Kidney (tissue), 14 donors: ENCODE measurements around the gene SRD5A1. TPM values are rescaled to one million over a fixed set of nuclear protein-coding genes. Genes with fewer than 3 reads are reported as not detected.

Source experiments
- DNase-seq, 5 donors: peaks; one replicate each; pipeline ENCODE4 v3.0.0-alpha.2; 2013 to 2020
- FAIRE-seq: peaks from 2 replicates; lab custom pipeline; 2012; peaks lifted over from hg19 to GRCh38; lab: Jason Lieb, UNC
- H3K27ac ChIP-seq, 2 donors: one replicate each; pipeline ENCODE4 v1.7.0; 2013; ENCODE audit warnings: low read depth in 2 of 2, low read length in 2 of 2, inconsistent platforms in 1 of 2
- H3K27me3 ChIP-seq: one replicate; pipeline ENCODE4 v1.7.1; 2013; ENCODE audit warnings: low read length, inconsistent platforms; ENCODE audit not compliant: control insufficient read depth, insufficient read depth
- H3K36me3 ChIP-seq, 3 donors: one replicate each; pipeline versions ENCODE4 v1.7.0 to v1.7.1; 2013; ENCODE audit warnings: low read length in 3 of 3, control low read depth in 1 of 3, inconsistent platforms in 1 of 3; ENCODE audit not compliant: insufficient read depth in 3 of 3, control insufficient read depth in 2 of 3
- H3K4me1 ChIP-seq, 3 donors: one replicate each; pipeline versions ENCODE4 v1.7.0 to v1.7.1; 2013; ENCODE audit warnings: low read length in 3 of 3, inconsistent platforms in 1 of 3, low read depth in 1 of 3; ENCODE audit not compliant: control insufficient read depth in 2 of 3, insufficient read depth in 2 of 3
- H3K4me3 ChIP-seq, 3 donors: one replicate each; pipeline versions ENCODE4 v1.7.0 to v1.8.1; 2013; ENCODE audit warnings: low read length in 3 of 3, control low read depth in 1 of 3, inconsistent platforms in 1 of 3
- H3K9ac ChIP-seq, 3 donors: one replicate each; pipeline versions ENCODE4 v1.7.0 to v1.7.1; 2013; ENCODE audit warnings: low read length in 3 of 3, control low read depth in 1 of 3, inconsistent platforms in 1 of 3
- H3K9me3 ChIP-seq, 3 donors: one replicate each; pipeline versions ENCODE4 v1.7.0 to v1.7.1; 2013; ENCODE audit warnings: low read length in 3 of 3, control low read depth in 1 of 3, inconsistent platforms in 1 of 3; ENCODE audit not compliant: control insufficient read depth in 2 of 3, insufficient read depth in 1 of 3
- CTCF ChIP-seq: IDR thresholded peaks from 3 replicates; pipeline ENCODE4 v1.5.1; 2012; ENCODE audit warnings: mild to moderate bottlenecking, moderate library complexity, borderline replicate concordance; ENCODE audit not compliant: insufficient read depth; ENCODE audit errors: extremely low read depth
- intact Hi-C: fragments of 100-400 bp; cut with DNase I; formaldehyde crosslinking; loops from one replicate; pipeline ENCODE4 v1.11.1; 2022
- polyA plus RNA-seq: library from polyadenylated mRNA; stranded (reverse); fragments of 350-450 nt; fragmentation: Illumina TruSeq; extraction: RNeasy Lipid Tissue Mini Kit (QIAGEN cat#74804); gene quantifications from one replicate; pipeline ENCODE4 v1.2.3, GENCODE V29; 2014; ENCODE audit warnings: low read depth, low replicate concordance; ENCODE audit not compliant: insufficient read depth
- total RNA-seq: library from RNA; stranded (reverse); fragmentation: NEBNext Ultra II Directional; extraction: Animal tissue kit (Norgen Biotek cat#: 25700); gene quantifications from one replicate; pipeline ENCODE4 v1.2.1, GENCODE V29; 2021
- donor health status: control.
- donor health status: control.
- donor health status: control.
- donor health status: control.
- donor health status: control.
- donor health status: DM: yes; HTN: yes; CAD: no.
- donor health status: Normal renal cell carcinoma (clear cell type).

SRD5A1 gene
- total and polyA plus RNA-seq, 2 donors from 2014 or later = 6.5 to 13.1 TPM

- no peak for FAIRE-seq
- Histone ChIP-seq H3K27me3 (no peaks in the 10 kb centered on the region), H3K27ac (no peak overlapping the region), H3K4me3 (no peak overlapping the region), H3K36me3 (peaks cover 8 to 66% (median 50%) of the 10 kb centered on the region in 3 donors), H3K9ac (no peak overlapping the region), H3K9me3 (no peaks in the 10 kb centered on the region), H3K4me1 (no peaks in the 10 kb centered on the region)
- DNase-seq = no peak
- TF ChIP-seq CTCF = no peak
- intact Hi-C loops = no loop called here
Measured at GRCh38 chr5:6604341-6604740, 28.9 kb upstream of the SRD5A1 start.

- DNase-seq = no peak
- no peaks in the 10 kb centered on the region for H3K9me3 ChIP-seq
- peaks cover 11 to 71% (median 50%) of the 10 kb centered on the region in 3 donors for H3K36me3 ChIP-seq
- no peak overlapping the region for H3K9ac ChIP-seq
- no peaks in the 10 kb centered on the region for H3K4me1 ChIP-seq
- no peak overlapping the region for H3K27ac ChIP-seq
- H3K27me3 ChIP-seq = no peaks in the 10 kb centered on the region
- intact Hi-C loops = no loop called here
- no peak for TF ChIP-seq CTCF
- no peak for FAIRE-seq
- H3K4me3 ChIP-seq = no peak overlapping the region
Measured at GRCh38 chr5:6604946-6605345, 28.3 kb upstream of the SRD5A1 start.

GRCh38 chr5:6606884-6607558 lies 26.2 kb upstream of the SRD5A1 start:
- Histone ChIP-seq H3K4me3 (no peak overlapping the region), H3K36me3 (peaks cover 18 to 68% (median 50%) of the 10 kb centered on the region in 3 donors), H3K4me1 (peaks cover 0 to 6% (median 6%) of the 10 kb centered on the region in 3 donors), H3K27me3 (no peaks in the 10 kb centered on the region), H3K27ac (no peak overlapping the region), H3K9me3 (no peaks in the 10 kb centered on the region), H3K9ac (no peak overlapping the region)
- no peak for FAIRE-seq
- intact Hi-C loops = no loop called here
- no peak for DNase-seq
- no peak for TF ChIP-seq CTCF
